T-helper 17 cell (primary cell): ENCODE results near the gene RTL1. TPM values are rescaled to one million over a fixed set of nuclear protein-coding genes. Genes with fewer than 3 reads are reported as not detected.

ENCODE experiments used
- ATAC-seq: fragments of 150-1000 bp; cut with Tn5 transposase; 2 replicates; pipeline ENCODE4 v1.10.0; 2021; ENCODE audit warnings: mild to moderate bottlenecking, moderate library complexity
- DNase-seq, 3 donors: peaks; one replicate each; pipeline versions ENCODE4 v3.0.0 to v3.0.0-alpha.2; 2020 to 2021
- H3K9me3 ChIP-seq: one replicate; pipeline ENCODE4 v1.7.0; 2013; ENCODE audit warnings: low read length, mild to moderate bottlenecking; ENCODE audit not compliant: control insufficient read depth, poor library complexity, severe bottlenecking
- H3K27ac Mint-ChIP-seq: one replicate; pipeline ENCODE4 v1.8.0; 2022; ENCODE audit warnings: mild to moderate bottlenecking, moderate library complexity, mixed read lengths
- H3K27me3 Mint-ChIP-seq: one replicate; pipeline ENCODE4 v1.8.0; 2022; ENCODE audit warnings: mixed read lengths
- H3K36me3 Mint-ChIP-seq: one replicate; pipeline ENCODE4 v1.8.0; 2022; ENCODE audit warnings: low read depth, mixed read lengths
- H3K4me1 Mint-ChIP-seq: one replicate; pipeline ENCODE4 v1.8.0; 2022; ENCODE audit warnings: mild to moderate bottlenecking, mixed read lengths
- H3K4me3 Mint-ChIP-seq: one replicate; pipeline ENCODE4 v1.8.0; 2022; ENCODE audit warnings: mild to moderate bottlenecking, moderate library complexity, mixed read lengths
- total RNA-seq, 4 donors: library from RNA in 2 of 4; stranded (reverse) in 2 of 4; gene quantifications; one replicate each; pipeline ENCODE4 v1.2.3 and lab custom pipeline; 2022 to 2026

RTL1 gene
- total RNA-seq, 2 donors from 2014 or later = not detected

DNA sequence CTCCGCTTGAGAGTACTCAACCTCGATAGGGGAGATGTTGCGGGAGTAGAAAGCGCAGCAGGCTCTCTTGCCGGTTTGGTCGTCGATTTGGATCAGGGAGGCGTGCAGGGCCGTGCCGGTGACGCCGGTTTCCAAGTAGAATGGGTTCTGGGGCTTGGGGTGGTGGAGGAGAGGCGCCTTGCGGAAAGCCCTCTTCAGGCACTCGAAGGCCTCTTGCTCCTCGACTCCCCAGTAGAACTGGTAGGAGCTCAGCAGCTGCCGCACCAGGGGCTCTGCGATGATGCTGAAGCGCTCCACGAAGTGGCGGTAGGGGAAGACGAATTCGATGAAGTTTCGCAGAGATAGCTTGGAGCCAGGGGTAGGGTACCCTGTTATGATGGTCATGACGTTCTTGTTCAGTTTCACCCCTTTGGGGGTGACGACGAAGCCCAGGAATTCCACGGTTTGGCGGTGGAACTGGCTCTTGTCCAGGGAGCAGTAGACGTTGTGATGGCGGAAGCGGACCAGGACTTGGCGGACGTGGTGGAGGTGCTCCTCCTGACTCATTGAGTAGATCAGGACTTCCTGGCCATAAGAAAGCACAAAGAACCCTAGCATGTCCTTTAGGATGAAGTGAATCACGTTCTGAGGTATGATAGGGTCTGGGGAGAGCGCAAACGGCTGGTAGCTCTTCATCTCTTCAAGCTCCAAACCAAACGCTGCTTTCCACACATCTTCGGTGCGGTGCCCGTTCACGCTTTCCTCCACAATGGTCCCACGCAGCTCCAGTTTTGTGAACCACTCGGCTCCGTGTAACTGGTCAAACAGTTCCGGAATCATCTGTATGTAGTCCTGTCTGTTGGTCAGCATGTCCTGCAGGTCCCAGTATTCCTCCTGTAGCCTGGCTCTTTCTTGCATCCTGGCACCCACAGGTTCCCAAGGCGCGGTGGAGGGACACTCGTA is 21.2 kb downstream of the RTL1 start:
- ATAC-seq (no peak), DNase-seq (no peak)
- H3K27me3 Mint-ChIP-seq = peaks cover 31% of the 10 kb centered on the region
- H3K36me3 Mint-ChIP-seq = peaks cover 2% of the 10 kb centered on the region
- no peaks in the 10 kb centered on the region for H3K4me1 Mint-ChIP-seq
- H3K9me3 ChIP-seq = no peaks in the 10 kb centered on the region
- no peak overlapping the region for H3K27ac Mint-ChIP-seq
- no peak overlapping the region for H3K4me3 Mint-ChIP-seq

DNA sequence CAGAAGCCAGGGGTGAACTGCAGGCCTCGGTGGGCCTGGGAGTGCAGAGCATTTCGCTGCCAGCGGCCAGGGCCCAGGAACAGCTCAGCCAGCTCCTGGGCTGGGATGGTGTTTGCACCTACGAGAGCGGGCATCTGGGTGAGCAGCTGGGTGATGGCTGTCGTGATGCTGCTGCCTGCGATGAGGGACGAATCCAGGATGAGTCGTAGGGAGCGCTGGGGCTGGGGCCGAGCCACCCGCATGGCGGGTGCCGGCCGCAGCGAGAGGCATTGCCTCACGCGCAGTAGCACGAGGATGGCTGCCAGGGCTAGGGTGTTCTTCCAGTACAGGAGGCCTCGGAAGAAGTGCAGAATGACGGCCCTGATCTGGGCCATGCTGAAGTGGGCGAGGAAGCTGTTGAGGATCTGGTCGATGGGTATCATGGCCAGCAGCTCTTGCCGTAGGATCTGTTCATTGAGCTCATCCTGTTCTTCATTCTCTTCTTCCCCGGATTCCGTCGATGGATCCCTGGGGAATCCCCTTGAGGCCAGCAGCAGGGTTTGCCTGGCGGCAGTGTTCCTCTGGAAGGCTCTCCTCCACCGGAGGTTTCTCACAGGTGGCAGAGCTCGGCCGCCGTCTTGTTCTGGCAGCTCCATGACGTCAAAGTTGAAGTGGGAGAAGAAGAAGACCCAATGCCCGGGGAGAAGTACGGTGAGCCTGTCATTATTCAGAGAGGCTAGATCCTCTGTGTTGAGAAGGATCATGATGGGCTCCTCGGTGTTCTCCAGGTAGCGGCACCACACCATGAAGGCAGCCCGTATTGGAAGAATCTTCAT is 22.1 kb downstream of the RTL1 start:
- Mint-ChIP-seq H3K27ac (no peak overlapping the region), H3K27me3 (peaks cover 30% of the 10 kb centered on the region), H3K4me3 (no peak overlapping the region), H3K4me1 (no peaks in the 10 kb centered on the region), H3K36me3 (peaks cover 2% of the 10 kb centered on the region)
- ATAC-seq (no peak), DNase-seq (no peak)
- H3K9me3 ChIP-seq = no peaks in the 10 kb centered on the region

DNA sequence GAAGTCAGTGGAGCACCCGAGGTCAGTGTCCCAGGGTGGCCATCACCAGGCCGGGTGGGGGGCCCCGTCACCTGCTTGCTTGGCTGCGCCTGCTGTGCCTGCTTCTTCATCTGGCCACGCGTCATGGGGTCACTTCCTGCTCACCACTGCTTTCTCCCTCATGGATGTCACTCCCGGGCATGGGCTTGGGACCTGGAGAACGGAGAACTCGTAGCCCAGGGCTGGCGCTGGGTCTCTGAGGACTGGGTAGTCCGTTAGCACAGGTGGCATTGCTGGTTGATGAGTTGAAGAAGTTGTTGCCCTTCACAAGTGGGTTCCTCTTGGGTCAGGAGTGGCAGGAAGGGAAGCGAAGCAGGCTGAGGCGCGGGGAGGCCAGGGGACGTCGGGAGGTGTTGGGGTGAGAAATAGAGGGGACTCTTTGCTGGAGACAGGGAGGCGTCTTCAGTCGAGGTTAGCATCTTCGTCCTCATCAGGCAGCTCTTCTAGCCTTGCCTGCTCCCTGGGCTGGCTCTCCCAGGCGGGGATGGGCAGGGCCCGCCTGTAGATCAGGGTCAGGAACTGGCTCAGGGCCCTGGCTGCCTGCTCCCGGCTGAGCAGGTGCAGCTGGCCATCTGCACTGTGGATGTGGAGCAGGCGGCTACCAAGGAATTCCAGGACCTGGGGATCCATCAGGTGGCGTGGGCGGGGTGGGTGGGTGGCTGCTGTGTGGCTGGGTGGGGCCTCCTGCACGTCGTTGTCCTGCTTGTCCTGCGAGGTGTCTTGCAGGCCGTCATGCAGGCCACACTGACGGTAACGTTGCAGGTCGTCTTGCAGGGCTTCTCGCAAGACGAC is 23.0 kb downstream of the RTL1 start:
- Mint-ChIP-seq H3K4me1 (no peaks in the 10 kb centered on the region), H3K27ac (no peak overlapping the region), H3K27me3 (peaks cover 24% of the 10 kb centered on the region), H3K36me3 (peaks cover 2% of the 10 kb centered on the region), H3K4me3 (no peak overlapping the region)
- DNase-seq (no peak), ATAC-seq (no peak)
- no peaks in the 10 kb centered on the region for H3K9me3 ChIP-seq

DNA sequence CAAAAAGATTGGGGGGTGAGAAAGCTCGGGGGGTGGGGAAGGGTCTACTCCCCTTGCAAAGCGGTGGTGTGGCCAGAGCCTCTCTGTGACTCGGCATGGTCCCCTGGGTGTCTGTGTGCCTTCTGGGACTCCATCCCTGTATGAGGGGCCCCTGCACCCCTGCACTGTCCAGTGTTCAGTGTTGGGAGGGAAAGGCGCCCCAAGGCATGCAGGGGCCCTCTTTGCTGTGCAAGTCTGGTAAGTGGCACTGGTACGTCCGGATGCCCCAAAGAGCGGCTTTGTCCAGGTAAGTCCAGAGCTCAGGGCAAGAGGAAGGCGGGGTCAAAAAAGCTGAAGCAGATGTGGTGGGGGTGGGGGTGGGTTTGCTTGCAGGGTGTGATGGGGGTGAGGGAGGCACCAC is 23.7 kb downstream of the RTL1 start:
- H3K9me3 ChIP-seq = no peaks in the 10 kb centered on the region
- Mint-ChIP-seq H3K4me1 (no peaks in the 10 kb centered on the region), H3K4me3 (no peak overlapping the region), H3K27ac (no peak overlapping the region), H3K27me3 (peaks cover 24% of the 10 kb centered on the region), H3K36me3 (peaks cover 2% of the 10 kb centered on the region)
- ATAC-seq (no peak), DNase-seq (no peak)

DNA sequence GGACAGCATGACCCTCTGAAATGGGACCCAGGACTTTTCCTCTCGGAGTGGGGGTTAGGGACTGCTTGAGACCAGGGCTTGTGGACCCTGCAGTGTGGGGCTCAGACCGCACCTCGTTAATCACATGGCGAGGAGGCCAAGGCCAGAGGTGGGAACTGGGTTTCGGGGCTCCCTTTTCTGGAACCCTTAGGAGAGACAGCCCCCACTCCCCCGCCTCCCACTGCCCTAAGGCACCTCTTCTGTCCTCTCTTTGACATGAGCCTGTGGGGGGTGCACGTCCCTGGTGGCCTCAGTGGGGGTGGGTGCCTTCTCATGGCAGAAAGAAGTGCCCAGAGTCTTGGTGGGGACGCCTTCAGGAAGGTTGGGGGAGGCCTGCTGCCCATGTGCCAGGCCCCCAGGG is 24.3 kb downstream of the RTL1 start:
- Mint-ChIP-seq H3K4me3 (no peak overlapping the region), H3K36me3 (peaks cover 2% of the 10 kb centered on the region), H3K27ac (no peak overlapping the region), H3K4me1 (no peaks in the 10 kb centered on the region), H3K27me3 (peaks cover 27% of the 10 kb centered on the region)
- no peak for DNase-seq
- no peaks in the 10 kb centered on the region for H3K9me3 ChIP-seq
- no peak for ATAC-seq

DNA sequence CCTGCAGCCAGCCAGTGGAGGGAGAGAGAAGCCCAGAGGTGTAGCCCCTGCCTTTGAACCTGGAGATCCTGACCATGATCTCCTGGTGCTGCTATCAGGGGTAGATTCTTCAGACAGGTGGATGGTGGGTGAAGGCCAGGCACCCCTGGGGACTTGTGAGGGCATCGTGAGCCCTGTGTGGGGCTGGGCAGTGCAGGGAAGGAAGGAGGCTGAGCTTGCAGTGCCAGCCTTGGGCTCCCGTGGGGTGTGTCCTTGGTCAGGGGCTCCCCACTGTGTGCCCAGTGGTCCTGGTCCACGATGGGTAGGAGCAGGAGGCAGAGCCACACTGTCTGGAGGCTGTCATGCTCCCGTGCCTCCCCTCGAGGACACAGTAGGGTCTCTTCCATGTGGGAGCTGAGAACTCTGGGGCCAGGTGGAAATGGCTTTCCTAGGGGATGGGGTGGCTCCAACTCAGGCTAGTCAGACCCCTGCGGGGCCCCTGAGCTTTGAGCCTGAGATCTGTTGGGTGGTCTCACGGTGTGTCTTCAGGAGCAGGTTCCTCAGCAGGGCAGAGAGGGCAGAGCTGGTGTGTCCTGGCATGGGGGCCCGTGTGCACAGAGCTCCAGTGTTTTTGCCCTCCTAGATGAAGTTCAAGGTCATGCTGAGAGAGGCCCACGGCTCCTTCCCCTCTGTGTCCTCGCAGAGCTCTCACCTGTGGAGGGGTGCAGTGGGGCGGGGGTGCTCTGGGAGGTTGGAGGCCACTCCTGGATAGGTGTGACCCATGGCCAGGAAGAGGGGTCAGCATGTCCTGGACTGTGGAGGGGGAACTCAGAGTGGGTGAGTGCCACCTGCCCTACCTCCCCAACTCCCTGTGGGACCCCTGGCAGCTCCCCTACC is 25.0 kb downstream of the RTL1 start:
- Mint-ChIP-seq H3K27me3 (peaks cover 27% of the 10 kb centered on the region), H3K27ac (no peak overlapping the region), H3K4me1 (no peaks in the 10 kb centered on the region), H3K4me3 (no peak overlapping the region), H3K36me3 (peaks cover 2% of the 10 kb centered on the region)
- ATAC-seq (no peak), DNase-seq (no peak)
- no peaks in the 10 kb centered on the region for H3K9me3 ChIP-seq

DNA sequence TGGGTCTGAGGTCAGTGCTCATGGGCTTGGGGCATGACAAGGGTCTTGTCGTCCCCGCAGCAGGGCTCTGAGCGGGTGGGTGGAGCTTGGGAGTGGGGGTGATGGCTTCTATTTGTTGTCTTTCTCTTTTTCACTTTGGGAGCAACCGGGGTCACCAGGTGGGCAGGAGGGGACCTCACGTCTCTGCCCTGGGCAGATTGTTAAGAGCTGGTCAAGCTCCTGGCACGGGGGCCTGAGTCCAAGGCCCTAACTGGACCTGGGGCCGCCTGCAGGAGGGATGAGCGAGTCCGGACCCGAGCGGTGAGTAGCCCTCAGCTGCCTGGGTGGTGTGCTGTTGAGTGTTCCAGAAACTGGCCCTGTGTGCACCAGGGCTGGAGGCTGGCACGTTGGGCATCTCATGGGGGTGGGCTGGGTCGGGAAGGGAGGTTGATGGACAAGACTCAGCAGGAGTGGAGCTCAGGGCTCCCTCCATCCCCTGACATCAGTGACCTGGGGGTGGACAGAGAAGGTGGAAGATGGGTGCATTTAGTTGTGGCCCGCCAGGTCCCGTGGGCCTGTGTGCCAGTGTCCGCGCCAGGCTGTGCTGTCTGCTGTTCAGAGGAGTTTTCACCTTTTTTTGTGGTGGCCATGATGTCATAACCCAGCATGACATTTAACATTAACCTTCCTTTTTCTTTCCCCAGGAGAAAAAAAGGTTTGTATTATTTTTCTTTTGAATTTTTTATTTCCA is 27.5 kb downstream of the RTL1 start:
- no peak overlapping the region for H3K27ac Mint-ChIP-seq
- H3K9me3 ChIP-seq = no peaks in the 10 kb centered on the region
- peaks cover 2% of the 10 kb centered on the region for H3K36me3 Mint-ChIP-seq
- peaks cover 22% of the 10 kb centered on the region for H3K27me3 Mint-ChIP-seq
- ATAC-seq (no peak), DNase-seq (no peak)
- H3K4me3 Mint-ChIP-seq = no peak overlapping the region
- H3K4me1 Mint-ChIP-seq = peaks cover 2% of the 10 kb centered on the region

DNA sequence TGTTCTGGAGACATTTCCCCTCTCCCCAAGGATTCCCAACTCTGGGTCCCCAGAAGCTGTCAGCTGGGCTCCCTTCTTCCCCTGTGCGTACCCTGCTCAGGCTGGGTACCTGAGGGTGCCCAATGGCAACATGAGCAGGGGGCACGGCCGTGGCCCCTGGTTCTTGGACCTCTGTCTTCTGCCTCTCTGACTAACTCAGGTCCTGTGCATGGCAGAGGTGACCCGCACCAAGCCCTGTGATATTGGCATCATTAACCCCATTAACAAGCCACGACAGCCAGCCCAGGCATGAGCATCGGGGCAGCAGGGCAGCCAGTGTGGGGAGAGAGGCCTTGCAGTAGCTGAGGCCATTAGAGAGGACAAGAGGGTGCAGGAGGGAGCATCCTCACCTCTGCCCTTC is 28.4 kb downstream of the RTL1 start:
- no peaks in the 10 kb centered on the region for H3K9me3 ChIP-seq
- ATAC-seq = no peak
- Mint-ChIP-seq H3K36me3 (peaks cover 2% of the 10 kb centered on the region), H3K4me1 (peaks cover 2% of the 10 kb centered on the region), H3K27ac (no peak overlapping the region), H3K27me3 (peaks cover 22% of the 10 kb centered on the region), H3K4me3 (no peak overlapping the region)
- no peak for DNase-seq

DNA sequence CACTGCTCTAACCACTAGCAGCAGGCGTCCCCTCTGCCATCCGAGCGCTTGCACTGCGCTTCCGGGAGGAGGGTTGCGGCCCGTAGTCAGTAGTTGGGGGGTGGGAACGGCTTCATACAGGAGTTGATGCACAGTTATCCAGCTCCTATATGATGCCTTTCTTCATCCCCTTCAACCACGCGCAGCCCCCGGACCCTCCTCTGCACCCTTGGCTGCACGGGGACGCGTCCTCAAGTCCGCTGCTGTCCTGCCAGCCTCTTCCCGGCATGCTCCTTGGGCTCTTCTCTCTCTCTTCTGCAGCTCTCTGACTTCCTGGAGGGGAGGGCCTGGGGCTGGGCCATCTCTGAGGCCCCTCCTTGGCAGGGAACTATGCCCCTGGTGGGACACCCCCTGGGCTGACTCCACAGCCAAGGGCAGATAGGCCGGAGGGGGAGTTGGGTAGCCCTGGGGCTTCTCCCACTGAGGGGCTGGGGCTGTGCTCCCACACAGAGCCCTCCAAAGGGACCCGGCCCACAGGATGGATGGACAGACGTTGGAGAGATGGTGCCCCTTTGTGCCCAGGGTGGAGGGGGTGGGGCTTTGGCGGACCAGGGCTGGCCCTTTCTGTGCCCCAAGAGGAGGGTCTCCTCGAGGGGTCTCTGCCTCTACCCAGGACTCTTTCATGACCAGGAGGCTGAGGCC is 29.0 kb downstream of the RTL1 start:
- peaks cover 22% of the 10 kb centered on the region for H3K27me3 Mint-ChIP-seq
- DNase-seq (no peak), ATAC-seq (no peak)
- H3K36me3 Mint-ChIP-seq = no peaks in the 10 kb centered on the region
- no peaks in the 10 kb centered on the region for H3K9me3 ChIP-seq
- H3K4me1 Mint-ChIP-seq = peaks cover 2% of the 10 kb centered on the region
- no peak overlapping the region for H3K27ac Mint-ChIP-seq
- H3K4me3 Mint-ChIP-seq = no peak overlapping the region

DNA sequence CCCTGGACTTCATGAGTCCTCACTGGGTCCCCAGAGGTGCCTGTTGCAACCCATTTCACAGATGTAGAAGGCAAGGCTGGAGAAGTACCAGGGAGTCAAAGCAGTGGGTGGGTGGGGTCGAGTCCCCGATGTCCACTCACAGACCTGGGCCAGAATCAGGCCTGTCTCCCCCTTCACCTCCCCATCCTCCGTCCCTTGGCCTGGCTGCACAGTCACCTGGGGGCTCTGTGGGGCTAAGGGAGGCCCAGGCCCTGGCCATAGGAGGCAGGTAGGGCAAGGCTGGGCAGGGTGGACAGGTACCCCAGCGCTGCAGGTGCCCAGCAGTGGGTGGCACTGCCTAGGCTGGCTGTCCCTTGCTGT is 29.5 kb downstream of the RTL1 start:
- Mint-ChIP-seq H3K4me3 (no peak overlapping the region), H3K36me3 (no peaks in the 10 kb centered on the region), H3K27ac (no peak overlapping the region), H3K27me3 (peaks cover 22% of the 10 kb centered on the region), H3K4me1 (peaks cover 2% of the 10 kb centered on the region)
- H3K9me3 ChIP-seq = no peaks in the 10 kb centered on the region
- DNase-seq = no peak
- no peak for ATAC-seq

DNA sequence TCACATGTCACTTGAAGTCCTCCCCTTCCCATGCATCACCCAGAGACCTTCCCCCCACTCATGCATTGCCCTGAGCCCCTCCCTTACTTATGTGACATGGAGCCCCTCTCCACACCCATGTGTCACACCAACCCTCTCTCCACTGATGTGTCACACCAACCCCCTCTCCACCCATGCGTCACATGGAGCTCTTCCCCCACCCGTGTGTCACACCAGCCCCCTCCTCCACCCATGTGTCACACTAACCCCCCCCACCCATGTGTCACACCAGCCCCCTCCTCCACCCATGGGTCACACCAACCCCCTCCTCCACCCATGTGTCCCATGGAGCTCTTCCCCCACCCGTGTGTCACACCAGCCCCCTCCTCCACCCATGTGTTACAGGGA is 30.4 kb downstream of the RTL1 start:
- no peak for DNase-seq
- no peak for ATAC-seq
- Mint-ChIP-seq H3K4me1 (peaks cover 2% of the 10 kb centered on the region), H3K27me3 (peaks cover 14% of the 10 kb centered on the region), H3K4me3 (no peak overlapping the region), H3K36me3 (no peaks in the 10 kb centered on the region), H3K27ac (no peak overlapping the region)
- no peaks in the 10 kb centered on the region for H3K9me3 ChIP-seq
